Activated CD4-positive, alpha-beta T cell treated with anti-CD3 and anti-CD28 coated beads, Interleukin-2, Interleukin-4, amounts not matched to agents 100 ng/mL and 50 ng/mL, durations not matched to agents 16 hours and 8 hours (primary cell): Measurements from ENCODE around the gene SAMD9.
"Not testable (repeated sequence)": the region's sequence is repeated elsewhere in the genome, so short reads cannot be mapped to it uniquely, and the experiment has no call there.

Source experiments
- DNase-seq: peaks from one replicate; pipeline ENCODE4 v3.0.0-alpha.2; 2020; ENCODE audit warnings: low spot score

SAMD9 gene

DNA sequence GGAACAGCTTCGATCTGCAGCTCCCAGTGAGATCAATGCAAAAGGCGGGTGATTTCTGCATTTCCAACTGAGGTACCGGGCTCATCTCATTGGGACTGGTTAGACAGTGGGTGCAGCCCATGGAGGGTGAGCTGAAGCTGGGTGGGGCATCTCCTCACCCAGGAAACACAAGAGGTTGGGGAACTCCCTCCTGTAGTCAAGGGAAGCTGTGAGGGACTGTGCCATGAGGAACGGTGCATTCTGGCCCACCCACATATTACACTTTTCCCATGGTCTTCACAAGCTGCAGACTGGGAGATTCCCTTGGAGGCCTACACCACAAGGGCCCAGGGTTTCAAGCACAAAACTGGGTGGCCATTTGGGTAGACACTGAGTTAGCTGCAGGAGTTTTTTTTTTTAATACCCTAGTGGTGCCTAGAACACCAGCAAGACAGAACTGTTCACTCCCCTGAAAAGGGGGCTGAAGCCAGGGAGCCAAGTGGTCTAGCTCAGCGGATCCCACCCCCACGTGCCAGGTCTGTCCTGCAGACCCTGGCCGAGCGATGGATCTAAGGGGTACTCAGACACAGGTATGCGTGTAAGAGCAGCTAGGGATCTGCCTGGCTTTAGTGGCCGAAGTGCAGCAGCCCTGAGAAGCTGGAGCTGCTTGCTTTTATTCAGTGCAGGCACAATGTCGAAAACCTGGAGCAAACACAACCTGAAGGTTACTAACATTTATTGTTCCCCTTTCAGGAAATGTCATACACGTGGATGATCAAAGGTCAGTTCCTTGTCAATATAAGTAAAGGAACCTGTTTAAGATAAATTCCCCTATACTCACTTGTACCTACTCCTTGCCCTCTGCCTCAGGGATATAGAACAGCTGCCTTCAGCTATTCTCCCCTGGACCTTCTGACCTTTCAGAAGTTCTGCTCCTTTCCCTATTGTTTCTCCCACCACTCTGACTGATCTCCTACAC is 3.1 kb upstream of the SAMD9 start:
- no peak for DNase-seq

DNA sequence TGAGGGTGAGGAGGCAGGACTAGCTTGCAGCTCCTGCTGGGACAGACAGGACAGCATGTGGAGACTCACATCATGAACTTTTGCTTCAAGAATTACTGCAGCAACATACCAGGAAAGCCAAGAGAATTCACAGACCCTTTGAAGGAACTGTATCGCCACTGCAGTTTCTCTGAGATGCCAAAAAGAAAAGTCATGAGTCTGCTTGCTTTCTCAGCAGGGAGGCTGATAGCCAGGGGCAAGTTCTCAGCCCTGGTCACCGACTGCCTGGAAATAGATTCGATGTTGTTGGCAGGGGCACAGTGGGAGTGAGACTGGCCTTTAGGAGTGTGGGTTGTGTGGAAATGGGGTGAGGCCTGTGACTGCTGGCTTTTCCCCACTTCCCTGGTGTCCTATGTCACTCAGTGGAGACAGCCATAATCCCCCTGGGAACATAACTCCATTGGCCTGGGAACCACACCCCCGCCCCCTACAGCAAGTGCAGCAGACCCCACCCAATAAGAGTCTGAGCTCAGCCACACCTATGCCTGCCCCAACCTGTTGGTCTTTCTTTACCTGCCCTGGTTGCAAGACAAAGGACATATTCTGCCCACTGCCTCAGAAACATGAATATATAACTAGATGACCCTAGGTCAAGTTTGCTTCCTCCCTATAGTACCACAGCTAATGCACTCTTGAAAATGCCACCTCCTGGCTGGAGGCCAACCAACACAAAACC is 1.6 kb upstream of the SAMD9 start:
- DNase-seq = no peak

DNA sequence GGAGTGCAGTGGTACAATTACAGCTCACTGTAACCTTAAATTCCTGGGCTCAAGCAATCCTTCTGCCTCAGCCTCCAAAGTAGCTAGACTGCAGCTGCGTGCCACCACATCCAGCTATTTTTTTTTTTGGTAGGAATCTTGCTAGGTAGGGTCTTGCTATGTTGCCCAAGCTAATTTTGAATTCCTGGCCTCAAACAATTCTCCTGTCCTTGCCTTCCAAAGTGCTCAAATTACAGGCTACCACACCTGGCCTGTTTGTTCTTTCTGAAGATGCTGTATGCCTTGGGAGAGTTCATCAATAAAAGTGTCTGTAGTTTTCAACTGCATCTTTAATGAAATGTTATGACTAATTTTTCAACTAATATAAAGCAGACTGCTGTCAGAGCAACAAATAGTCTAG is 452 bp downstream of the SAMD9 start:
- DNase-seq = no peak

DNA sequence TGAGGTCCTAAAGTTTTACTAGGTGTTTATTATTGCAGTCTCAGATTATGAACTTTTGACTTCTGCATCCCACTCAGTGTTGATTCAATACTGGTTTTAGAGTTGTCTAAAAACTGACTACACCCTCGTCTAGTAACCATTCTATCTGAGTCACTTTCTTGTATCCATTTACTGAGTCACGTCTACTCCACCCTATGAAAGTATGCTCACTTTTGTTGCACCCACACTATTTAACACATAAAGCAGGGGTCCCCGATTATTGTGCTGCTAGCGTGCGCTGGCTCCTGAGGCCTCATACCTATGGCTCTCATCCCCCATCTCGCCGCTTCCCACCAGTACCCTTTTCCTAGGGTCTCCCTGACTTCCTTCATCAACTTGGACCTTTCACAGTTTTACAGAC is 2.0 kb downstream of the SAMD9 start:
- DNase-seq = peak; percentile 13

DNA sequence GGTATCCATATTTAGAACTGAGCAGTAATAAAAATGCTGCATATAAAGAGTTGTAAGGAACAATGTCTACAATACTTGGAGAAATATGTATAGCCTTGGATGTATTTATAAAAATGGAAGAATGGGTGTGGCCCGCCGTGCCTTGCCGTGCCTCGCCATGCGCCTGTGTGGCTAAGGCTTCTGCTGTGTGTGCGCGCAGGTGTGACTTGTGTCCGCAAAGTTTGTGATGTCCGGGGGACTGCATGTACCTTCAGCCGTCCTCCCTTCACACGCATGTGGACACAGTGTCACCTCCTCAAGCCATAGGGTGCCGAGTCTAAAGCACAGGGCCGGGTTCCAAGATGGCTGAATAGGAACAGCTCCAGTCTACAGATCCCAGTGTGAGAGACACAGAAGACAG is 9.8 kb downstream of the SAMD9 start:
- DNase-seq = no peak

DNA sequence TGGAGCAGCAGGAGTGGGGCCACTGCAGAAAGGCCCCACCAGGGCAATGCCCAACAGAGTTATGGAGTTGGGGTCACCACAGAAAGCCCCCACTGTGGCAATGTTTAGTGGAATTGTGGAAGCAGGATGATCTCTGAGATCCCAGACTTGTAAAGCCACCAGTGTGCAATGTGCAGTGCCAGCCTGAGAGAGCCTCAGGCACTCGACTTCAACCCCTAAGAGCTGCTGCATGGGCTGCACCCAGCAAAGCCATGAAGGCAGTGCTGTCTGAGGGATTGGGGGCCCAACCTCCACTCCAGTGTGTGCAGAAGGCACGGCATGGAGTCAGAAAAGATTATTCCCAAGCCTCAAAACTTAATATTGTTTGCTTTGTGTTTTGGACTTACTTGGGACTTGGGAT is 20.4 kb downstream of the SAMD9 start:
- DNase-seq = no peak

DNA sequence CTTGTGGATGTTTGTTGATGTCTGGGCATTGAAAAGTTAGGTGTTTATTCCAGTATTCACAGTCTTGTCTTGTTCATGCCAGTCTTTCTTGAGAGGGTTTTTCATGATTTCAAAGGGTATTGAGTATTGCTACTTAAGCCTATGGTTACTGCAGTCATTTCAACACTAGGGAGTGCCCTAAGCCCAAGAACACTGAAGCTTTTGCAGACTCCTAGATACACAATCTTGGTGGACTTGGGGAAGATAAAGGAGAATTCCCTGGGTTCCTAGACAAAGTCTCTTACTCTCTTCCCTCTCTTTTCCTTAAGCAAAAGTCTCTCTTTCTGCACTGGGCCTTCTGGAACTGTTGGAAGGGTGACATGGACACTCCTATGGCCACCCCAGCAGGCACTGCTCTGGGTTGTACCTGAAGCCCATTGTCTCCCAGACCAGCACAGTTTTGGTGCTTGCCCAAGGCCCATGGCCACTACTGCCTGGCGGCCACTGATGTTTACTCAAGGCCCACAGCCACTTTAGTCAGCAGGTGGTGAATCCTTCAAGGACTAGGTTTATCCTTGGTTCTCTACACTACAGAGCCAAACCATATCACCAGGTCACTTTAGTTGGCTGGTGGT is 24.9 kb downstream of the SAMD9 start:
- DNase-seq = peak; percentile 6

DNA sequence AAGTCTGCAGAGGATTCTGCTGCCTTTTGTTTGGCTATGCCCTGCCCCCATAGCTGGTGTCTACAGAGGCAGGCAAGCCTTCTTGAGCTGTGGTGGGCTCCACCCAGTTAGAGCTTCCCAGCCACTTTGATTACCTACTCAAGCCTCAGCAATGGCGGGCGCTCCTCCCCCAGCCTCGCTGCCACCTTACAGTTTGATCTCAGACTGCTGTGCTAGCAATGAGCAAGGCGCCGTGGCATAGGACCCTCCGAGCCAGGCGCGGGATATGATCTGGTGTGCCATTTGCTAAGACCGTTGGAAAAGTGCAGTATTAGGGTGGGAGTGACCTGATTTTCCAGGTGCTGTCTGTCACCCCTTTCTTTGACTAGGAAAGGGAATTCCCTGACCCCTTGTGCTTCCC is 44.4 kb downstream of the SAMD9 start:
- not testable (repeated sequence) for DNase-seq

DNA sequence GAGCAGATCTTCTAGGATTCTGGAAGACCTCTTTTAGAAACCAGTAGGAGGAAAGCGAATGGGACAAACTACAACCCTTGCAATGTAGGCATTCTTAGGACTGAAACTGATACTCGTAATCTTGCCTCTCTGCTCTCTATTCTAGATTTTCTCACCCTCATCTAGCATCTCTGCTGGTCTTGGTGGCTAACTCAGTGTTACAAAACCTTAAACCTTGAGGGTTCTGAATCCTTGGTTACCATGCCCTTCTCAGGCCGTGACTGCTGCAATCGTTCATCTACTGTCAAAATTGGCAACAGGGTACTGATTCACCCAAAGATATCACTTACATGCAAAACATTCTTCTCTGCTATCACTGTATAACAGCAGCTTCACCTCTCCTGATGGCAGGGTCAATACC is 55.2 kb downstream of the SAMD9 start:
- no peak for DNase-seq

DNA sequence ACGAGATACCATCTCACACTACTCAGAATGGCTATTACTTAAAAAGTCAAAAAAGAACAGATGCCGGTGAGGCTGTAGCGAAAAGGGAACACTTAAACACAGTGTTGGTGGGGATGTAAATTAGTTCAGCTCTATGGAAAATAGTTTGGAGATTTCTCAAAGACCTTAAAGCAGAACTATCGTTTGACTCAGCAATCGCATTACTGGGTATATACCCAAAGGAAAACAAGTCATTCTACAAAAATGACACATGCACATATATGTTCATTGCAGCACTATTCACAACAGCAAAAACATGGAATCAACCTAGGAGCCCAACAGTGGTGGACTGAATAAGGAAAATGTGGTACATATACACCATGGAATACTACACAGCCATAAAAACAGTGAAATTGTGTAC is 56.9 kb downstream of the SAMD9 start:
- no peak for DNase-seq

DNA sequence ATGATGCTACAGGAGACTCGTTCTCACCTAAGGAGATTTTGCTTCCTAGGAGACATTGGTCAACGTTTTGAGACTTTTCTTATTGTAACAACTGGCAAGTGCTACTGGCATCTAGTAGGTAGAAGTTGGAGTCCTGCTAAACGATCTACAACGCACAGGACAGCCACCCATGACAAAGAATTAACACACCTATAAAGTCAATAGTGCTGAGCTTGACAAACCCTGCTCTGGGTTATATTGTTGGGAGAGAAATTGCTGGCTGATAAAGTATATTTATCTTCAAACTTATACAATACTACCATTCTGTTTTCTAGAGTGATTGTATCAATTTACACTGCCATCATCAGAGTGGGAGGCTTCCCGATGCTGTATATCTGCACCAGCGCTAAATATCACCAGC is 57.8 kb downstream of the SAMD9 start:
- DNase-seq = no peak

DNA sequence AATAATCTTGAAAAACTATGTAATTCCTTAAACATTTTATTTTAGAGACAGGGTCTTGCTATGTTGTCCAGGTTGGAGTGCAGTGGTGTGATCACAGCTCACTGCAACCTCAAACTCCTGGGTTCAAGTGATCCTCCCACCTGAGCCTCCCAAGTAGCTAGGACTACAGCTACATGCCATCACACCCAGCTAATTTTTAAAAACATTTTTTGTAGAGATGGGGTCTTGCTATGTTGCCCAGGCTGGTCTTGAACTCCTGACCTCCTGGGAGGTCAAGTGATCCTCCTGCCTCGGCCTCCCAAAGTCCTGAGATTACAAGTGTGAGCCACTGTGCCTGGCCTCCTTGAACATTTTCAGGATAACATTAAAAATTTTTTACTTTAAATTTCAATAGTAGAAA is 61.2 kb downstream of the SAMD9 start:
- not testable (repeated sequence) for DNase-seq

DNA sequence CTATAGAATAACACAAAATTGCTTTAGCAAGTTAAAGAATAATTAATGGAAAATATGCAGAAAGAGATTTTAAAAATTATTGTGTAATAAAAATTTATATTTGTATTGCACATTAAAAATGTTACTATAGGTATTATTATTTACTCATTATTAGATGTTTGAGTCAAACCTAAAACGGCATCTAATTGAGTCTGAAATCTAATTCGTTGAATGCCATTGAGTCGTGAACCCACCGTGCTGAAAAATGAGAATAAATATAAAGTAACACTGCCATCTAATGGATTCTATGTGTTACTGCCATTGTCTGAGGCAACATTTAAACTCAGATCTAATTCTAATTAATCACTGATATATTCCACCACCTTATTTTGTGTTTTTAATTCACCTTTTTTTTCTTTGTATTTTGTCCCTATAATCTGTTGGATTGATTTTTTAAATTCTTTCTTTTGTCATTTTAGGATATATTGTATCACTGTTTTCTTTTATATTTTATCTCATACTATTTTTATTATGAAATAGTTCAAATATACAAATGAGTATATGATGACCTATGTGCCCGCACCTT is 62.2 kb downstream of the SAMD9 start:
- DNase-seq = peak; percentile 60

DNA sequence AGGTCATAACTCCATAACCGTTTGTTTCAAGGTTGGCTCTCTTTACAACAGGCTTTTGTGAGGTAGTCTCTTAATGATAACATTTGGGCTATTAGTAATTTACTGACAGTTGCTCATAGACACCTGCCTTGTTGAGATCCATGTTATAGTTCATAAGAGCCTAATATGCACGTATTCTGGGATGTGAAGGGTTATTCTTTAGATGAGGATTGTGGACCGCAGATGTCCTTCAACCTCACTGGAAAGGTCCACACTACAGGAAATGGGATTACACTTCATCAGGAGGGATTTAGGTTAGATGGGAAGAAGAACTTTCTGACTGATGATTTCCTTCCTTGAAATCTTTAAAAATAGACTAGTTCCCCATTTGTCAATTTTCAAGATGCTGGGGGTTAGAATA is 62.8 kb downstream of the SAMD9 start:
- DNase-seq = no peak

DNA sequence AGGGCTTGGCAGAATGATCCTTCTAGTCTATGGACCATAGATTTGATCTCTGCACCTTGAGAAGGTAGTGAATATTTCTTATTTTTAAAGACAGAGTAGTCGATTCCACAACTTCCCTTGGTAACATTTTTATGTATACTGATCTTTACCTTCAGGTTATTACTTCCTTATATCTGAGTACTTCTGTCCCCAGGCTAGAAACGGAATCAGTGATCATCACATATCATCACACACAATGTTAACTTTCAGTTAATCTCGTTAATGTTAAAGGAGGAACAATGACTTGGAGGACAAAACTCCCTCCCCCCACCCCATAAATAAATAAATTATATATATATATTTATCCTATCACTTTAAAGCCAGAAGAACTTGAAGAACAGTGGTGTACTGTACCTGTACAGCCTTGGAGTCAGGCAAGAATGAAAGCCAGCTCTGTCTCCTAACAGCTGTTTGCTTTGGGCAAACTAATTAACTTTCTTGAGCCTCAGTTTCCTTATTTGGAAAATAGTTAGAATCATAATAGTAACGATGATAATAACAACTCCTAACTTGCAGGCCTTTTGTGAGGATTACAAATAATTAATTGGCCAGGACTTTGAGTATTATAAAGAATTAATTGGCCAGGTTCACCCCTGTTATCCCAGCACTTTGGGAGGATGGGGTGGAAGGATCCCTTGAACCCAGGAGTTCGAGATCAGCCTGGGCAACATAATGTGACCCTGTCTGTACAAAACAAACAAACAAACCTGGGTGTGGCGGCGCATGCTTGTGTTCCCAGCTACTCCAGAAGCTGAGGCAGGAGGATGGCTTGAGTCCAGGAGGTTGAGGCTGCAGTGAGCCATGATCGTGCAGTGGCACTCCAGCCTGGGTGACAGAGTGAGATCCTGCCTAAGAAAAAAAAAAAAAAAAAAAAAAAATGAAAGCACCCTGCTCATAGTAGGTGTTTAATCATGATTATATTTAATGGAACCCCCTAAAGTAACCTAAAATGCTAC is 63.5 kb downstream of the SAMD9 start:
- DNase-seq = no peak

DNA sequence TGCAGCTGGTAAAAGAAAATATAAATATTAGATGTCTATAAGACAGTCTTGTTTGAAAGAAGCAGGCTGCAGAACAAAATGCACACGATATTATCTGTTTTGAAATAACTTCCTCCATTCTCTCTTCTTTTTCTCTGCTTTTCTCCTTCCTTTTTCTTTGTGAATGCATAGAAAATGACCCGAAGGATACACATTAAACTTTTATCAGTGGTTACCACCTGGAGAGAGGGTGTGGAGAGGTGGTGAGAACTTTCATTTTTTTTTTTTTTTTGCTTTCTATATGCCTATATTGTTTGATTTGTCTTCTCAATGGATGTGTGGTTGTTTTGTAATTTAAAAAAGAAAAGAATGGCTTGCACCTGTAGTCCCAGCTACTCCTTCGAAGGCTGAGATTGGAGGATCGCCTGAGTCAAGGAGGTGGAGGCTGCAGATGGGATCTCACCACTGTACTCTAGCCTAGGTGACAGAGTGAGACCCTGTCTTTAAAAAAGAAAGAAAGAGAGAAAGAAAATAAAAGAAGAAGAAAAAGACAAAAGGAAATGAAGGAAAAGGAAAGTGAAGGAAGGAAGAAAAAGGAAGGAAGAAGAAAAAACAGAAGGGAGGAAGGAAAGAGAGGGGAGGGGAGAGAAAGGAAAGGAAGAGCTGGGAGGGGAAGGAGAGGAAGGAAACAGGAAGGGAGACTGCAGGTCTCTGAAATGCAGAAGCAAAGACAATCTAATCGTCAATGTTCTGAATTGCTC is 64.4 kb downstream of the SAMD9 start:
- DNase-seq = no peak

DNA sequence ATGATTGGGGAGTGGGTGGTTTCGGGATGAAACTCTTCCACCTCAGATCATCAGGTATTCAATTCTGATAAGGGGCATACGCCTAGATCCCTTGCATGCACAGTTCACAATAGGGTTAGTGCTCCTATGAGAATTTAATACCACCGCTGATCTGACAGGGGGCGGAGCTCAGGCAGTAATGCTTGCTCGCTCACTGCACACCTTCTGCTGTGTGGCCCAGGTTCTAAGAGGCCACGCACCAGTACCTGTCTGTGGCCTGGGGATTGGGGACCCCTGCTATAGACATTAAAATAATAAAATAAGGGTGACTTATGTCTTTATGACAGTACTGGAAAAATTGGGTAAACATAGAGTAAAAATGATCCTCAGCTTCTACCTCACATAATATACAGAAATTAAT is 66.1 kb downstream of the SAMD9 start:
- DNase-seq = no peak
